NCI-H2171 treated with DMSO at 0.1 percent for 48 hours (cell line): Measurements from ENCODE around the gene ELFN1.
A peak's percentile ranks its signal among the peaks of the same experiment; 100 is the strongest.

Experiments used
- DNase-seq: peaks from one replicate; lab custom pipeline; 2025; lab: John Stamatoyannopoulos, UW

Gene ELFN1

GRCh38 chr7:1669954-1670893 lies at the start of gene ELFN1:
Gene ELFN1 (plus strand): TSS chr7:1670277. CDS start chr7:1744597, 74,320 bp downstream.
- peak; percentile 37 for DNase-seq

- DNase-seq = no peak
These were observed 49.2 kb upstream of the ELFN1 start for GRCh38 chr7:1620835-1621234.

- DNase-seq = no peak
These were observed 48.4 kb upstream of the ELFN1 start for GRCh38 chr7:1621718-1622117.

GRCh38 chr7:1622441-1622840 lies 47.6 kb upstream of the ELFN1 start:
- no peak for DNase-seq

- no peak for DNase-seq
These were observed 46.3 kb upstream of the ELFN1 start for GRCh38 chr7:1623810-1624209.

GRCh38 chr7:1624999-1625927 lies 44.8 kb upstream of the ELFN1 start:
- no peak for DNase-seq

GRCh38 chr7:1626769-1627168 lies 43.3 kb upstream of the ELFN1 start:
- no peak for DNase-seq

GRCh38 chr7:1630700-1631336 lies 39.3 kb upstream of the ELFN1 start:
- DNase-seq = no peak

GRCh38 chr7:1631678-1632077 lies 38.4 kb upstream of the ELFN1 start:
- DNase-seq = no peak

- no peak for DNase-seq
These were observed 37.6 kb upstream of the ELFN1 start for GRCh38 chr7:1632506-1632905.

- DNase-seq = no peak
These were observed 36.9 kb upstream of the ELFN1 start for GRCh38 chr7:1632916-1633785.

GRCh38 chr7:1635401-1635800 lies 34.7 kb upstream of the ELFN1 start:
- no peak for DNase-seq

- DNase-seq = no peak
These were observed 32.9 kb upstream of the ELFN1 start for GRCh38 chr7:1637155-1637554.

GRCh38 chr7:1638215-1638661 lies 31.8 kb upstream of the ELFN1 start:
- DNase-seq = peak; percentile 90

GRCh38 chr7:1639071-1639470 lies 31.0 kb upstream of the ELFN1 start:
- DNase-seq = no peak

- DNase-seq = no peak
These were observed 30.4 kb upstream of the ELFN1 start for GRCh38 chr7:1639532-1640175.

- no peak for DNase-seq
These were observed 29.5 kb upstream of the ELFN1 start for GRCh38 chr7:1640376-1641172.

- no peak for DNase-seq
These were observed 28.9 kb upstream of the ELFN1 start for GRCh38 chr7:1641173-1641572.

GRCh38 chr7:1641661-1642260 lies 28.3 kb upstream of the ELFN1 start:
- DNase-seq = no peak
